ENCODE data around the gene VEPH1.
A peak's percentile ranks its signal among the peaks of the same experiment; 100 is the strongest.

VEPH1 gene

DNA sequence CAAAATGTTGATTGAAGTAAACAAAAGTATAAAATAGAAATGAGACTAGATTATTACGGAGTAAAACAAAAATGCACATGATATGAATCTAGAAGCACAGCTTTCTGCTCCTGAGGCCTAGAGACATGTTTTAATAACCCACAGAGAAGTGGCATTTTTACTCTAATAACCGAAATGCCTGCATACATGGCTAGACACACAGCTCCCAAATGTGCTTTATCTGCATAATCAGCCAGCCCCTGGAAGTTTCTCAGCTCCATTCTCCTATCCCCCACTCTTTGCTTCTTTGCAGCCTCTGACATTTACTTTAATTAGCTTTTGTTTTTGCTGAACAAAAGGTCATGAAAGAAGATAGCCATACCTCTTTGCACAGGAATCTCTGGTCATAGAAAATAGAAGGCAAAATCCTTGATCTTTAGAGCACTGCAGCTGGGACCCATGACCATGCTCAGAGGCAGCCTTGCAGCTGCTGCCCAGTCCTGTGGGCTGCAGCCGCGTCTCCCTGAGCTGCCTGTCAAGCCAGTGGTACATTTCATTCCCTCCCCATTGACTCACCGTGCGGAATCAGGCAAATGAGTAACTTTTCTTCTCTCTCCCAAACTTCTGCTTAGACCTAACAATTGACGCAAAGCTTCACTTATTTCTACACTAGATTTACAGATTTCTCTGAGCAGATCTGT lies at the start of gene VEPH1:
TSS of gene VEPH1 (minus strand) at position 501 of the 680 bp plus-strand sequence. CDS start 8,067 bp downstream, outside the sequence.
- DNase-seq: no peak

DNA sequence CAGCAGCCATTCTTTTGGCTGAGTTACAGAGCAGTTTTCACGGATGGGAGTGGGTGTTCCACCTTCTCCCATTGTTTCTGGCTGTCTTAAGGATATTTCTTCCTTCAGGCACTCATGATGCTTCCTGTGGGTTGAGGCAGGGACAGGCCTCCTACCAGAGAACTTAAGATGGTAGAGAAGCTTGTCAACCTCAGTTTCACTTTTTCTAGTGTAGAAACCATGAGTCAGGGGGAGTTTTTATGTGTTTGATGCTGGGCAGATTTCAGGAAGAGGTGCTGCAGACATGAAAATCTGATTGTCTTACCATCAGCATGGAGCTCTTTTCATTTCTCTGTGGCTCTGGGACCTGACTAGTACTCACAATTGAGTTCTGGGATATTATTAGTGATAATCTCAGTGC lies 48.7 kb upstream of the VEPH1 start:
- DNase-seq: no peak

- no peak for DNase-seq
These were observed 46.3 kb upstream of the VEPH1 start for GRCh38 chr3:157549498-157549897.

- DNase-seq: no peak
These were observed 41.4 kb upstream of the VEPH1 start for GRCh38 chr3:157544501-157545130.

DNA sequence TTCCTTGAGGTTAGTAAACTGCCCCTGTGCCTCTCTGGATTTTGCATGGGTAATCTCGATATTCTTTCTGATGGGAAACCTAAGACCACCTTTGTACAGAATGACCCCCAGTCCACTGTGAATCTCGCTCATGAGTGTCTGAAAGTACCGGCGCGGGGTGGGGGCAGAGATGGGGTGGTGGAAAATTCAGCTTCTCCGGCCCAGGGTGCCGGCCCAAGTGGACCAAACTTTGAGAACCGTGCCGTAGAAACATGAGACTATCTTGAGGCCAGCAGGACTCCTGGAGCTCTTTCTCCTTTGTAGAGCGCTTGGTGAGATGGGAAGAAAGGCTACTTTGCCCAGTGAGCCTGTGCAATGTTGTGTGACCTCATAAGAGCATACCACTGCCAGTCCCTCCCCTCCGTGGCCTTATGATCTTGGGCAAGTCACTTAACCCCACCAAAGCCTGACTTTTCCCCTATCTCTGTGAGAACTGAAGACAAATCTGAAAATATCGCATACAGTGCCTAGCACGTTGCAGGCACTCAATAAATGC lies 40.4 kb upstream of the VEPH1 start:
- no peak for DNase-seq

DNA sequence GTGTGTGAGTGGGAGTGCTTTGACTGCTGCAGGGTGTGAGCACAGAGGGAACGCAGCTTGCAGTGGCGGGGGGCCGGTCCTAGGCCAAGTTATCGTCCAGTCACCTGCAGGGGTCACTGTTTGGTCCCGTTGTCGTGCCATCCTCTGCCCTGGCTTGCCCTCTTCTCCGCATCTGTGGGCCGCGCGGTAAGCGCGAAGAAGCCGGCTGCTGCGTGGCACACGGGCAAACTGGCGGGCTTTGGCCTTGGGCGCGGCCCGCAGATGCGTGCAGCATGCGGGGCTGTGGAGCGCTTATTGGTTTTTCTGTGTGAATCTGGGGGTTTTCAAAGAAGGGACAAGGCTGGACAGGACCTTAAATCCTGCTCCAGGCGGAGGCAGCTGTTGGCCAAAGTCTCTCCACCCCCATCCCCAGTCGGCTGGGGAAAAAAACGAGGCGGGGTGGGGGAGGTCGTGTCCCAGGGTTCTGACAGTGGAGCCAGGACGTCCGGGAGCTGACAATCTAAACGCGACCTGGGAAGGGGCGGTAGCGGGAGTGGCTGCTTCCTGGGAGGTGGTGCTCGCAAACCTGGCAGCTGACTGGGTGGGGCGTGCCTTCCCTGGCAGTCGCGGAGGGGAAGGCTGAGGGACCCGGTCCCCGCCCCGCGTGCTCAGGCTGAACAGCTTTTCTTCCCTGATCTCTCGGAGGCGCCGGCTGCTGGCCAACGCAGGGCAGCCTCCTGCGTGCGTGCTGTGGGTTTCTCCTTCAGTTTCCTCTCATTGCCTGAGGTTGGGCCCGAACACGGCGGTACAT lies 39.7 kb upstream of the VEPH1 start:
- no peak for DNase-seq

DNA sequence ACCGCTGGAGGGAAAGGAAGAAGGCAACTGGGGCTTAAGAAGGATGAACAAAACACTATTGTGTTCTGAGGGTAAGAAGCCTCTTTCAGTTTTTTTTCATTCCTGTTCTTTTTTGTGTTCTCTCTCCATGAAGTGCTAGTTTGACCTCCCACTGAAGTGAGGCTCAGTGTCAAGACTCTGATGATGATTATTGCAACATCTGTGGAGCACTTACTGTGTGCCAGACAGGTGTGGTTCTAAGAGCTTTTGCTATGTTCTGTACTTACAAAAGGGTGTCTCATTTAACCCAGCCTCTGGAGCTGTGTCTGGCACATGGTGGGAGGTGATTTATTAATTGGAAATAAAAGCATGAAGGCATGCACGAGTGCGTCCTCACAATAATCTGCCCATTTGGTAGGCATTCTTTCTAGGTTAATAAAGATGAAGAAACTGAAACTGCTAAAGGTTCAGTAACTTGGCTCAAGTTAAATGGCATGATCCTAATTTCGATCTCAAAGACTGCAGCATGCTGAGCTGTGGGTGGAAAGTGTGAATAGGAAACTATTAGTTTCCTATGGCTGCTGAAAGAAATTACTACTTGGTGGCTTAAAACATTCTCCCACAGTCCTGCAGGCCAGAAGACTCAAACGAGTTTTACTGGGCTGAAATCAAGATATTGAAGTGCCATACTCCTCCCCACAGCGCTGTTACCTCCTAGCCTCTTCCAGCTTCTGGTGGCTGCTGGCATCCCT lies 38.5 kb upstream of the VEPH1 start:
- DNase-seq: no peak

DNA sequence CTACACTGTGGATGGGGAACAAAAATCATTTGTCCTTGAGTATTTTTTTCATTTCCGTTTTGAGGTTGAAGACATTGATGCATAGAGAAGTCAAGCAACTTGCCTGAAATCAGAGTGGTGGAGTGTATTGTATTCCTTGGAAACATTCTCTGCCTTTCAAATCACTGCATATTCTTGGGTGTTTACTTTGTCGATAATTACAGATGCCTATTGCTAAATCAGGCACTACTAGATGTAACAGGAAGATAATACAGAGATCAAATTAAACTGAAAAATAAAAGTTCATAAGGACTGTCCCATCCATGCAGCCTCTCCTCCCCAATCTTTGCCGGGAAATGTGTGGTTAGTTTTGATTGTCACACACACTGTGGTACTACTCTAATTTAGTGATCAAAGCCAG lies 37.4 kb upstream of the VEPH1 start:
- DNase-seq: no peak

GRCh38 chr3:157535667-157536066 lies 32.5 kb upstream of the VEPH1 start:
- no peak for DNase-seq

- no peak for DNase-seq
These were observed 31.5 kb upstream of the VEPH1 start for GRCh38 chr3:157534725-157535161.

- DNase-seq: no peak
These were observed 30.3 kb upstream of the VEPH1 start for GRCh38 chr3:157533298-157534070.

DNA sequence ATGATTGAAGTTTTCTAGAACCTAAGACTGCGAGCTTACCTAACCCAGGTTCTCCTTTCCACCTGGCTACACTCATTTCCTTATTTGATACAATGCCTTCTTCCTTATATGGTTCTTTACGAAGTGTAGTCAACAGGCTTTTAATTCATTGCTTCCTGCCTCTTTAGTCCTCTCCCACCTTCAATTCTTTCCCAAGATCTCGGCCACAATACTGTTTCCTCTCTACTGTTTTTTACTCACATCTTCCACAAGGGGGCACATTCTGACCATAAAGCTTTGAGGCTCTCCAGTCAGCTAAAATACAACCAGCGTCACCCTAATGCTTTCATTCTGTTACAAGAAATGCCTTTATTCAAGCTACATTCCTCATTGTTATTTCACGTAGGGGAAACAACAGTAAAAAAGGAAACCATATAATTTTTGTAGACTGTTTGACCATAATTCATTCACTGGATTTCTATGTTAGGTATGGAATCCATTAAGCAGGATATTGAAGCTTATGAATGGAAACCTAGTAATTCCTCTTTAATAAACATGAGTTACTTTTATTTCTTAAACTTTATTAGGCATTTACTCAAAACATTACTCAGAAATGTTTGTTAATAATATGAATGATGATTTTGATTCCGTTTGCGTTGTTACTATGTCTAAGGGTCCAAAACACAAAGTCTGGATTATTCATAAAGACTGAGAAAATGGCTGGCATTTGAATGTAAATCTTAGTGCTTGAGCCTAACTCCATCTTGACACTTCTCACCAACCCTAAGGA lies 29.5 kb upstream of the VEPH1 start:
- DNase-seq: peak; percentile 82

DNA sequence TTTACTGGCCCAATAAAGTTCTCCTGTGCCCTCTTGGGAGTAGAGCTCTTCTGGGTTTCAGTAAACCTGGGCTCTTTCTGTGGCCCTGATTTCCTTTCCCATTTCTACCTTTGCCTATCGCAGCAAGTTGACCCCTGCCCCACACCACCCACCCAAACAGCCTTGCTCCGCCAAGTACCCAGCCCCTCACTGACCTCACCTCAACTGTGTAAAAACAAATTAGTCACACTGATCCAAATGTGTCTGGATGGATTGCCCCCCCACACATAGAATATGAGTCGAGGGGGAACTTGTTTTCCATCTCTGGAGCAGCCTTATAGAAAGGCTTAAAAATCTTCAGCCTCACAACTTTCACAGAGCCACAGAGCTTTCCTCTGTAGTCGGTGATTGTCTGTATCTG lies 28.6 kb upstream of the VEPH1 start:
- no peak for DNase-seq

- no peak for DNase-seq
These were observed 28.1 kb upstream of the VEPH1 start for GRCh38 chr3:157531301-157531660.

GRCh38 chr3:157530637-157531300 lies 27.6 kb upstream of the VEPH1 start:
- DNase-seq: no peak

DNA sequence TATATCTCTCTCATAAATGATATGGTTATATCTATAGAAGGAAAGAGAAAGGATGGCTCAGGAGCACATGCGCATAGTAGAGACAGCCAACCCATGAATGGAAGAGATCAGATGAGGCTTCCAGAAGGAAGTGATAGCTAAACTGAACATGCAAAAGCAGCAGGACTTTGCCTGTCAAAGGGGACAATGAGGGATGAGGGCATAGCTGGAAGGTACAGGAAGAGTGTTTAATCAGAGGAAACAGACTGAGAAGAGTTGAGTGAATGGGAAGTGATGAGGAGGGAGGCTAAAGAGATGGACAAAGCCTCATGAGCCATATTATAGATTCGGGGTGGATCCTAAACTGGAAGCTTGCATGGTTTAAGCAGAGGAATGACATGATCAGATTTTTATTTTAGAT lies 26.5 kb upstream of the VEPH1 start:
- DNase-seq: no peak

DNA sequence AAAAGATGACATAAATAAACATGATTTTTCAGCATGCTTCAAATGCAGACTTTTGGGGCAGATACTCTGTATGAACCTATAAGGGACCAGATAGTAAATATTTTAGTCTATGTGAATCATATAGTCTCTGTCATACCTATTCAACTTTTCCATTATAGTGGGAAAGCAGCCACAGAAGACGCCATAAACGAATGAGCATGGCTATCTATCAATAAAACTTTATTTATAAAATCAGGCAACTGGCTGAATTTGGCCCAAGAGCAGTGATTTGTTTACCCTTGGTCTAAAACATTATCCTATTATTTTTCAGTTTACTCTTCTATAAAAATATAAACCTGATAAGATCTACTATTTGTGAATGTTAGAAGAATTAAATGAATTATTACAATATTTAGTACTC lies 25.9 kb upstream of the VEPH1 start:
- no peak for DNase-seq

DNA sequence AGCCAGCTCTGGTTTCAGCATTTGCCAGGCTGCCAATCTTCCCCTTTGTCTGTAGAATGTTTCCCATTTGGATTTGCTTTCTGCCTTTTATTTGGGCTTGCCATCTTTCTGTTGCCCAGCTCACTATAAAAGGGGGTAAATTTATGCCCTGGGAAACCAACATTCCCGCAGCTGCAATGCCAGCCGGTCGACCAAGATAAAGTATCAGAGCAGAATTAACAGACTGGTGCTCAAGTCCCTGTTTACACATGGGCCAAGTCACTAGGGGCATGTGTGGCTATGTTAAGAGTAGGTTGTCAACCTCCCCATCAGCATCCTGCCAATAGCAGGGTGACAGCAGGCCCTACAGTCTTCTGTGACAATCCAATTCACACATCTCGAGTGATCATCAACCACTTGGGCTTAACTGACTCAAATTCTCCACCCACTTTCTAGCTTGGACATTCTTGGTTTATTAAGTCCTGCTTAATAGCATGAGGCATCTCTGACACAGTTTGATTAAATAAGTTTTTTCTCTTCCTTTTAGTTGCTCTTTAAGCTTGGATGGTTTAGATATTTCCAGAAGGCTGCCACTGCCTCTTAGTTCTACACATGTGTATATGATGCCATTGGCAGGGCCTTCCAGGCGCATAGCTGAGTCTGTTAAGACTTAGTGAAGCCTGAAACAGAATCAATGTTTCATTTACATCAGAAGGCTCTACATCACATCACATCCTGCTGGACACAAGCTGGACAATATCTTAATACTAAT lies 24.1 kb upstream of the VEPH1 start:
- no peak for DNase-seq

DNA sequence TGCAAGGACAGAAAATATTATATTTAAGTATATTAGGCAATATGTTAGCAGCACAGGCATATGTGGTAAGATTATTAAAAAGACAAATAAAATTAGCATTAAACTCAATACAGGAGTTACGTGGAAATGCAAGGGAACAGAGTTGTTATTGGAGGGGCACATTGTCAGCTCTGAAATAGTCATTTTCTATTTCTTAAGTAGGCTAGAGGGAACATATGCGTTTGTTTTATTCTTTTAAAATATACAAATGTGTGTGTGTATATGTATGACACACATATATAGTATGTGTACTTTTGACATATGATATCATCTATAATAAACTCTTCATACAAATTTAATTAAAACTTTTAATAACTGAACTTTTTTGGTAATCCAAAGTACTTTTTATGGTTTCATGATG lies 22.8 kb upstream of the VEPH1 start:
- no peak for DNase-seq

DNA sequence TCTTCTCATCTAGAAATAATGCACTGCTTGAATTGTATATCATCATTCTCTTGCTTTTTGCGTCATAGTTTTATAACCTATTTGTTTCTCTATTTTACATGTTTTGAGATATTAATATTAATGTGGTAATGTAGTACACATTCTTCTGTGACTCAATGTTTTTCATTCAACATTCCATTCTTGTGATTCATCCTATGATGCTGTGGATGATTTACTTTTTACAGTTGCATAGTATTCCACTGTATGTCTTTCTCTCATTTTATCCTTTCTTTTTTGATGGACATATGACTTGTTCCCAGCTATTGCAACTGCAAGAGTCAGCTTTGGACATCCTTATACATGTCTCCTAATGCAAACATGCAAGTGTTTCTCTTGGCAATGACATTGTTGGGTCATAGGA lies 20.6 kb upstream of the VEPH1 start:
- DNase-seq: no peak

Measured in NCI-H1694 treated with DMSO at 0.1 percent for 48 hours (cell line).